ENCODE data around the gene COL27A1. TPM values are rescaled to one million over a fixed set of nuclear protein-coding genes. Genes with fewer than 3 reads are reported as not detected.

The COL27A1 gene
- total and polyA plus RNA-seq, 2 experiments from 2014 or later: 44.6 to 47.0 TPM

DNA sequence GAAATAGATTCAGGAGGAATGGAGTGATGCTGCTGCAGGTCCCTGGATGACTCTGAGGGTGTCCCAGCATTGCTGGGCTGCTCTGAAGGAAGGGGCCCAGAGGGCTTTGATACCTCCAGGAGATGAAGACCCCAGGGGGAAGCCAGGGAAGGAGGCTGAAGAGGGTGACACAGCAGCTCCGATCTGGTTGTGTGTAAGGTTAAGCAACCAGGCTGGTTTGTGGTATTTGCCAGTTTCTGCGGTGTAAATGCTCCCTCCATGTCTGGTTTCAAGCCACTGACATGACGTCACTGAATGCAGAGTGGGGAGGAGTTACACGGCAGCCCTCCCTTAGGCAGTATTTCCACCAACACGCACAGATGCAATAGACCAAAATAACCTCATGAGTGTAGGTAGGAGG, 127.6 kb downstream of the COL27A1 start:
- H3K4me2 ChIP-seq: no peak overlapping the region

GRCh38 chr9:114283551-114284111, 128.3 kb downstream of the COL27A1 start:
- Histone ChIP-seq H4K20me1 (ENCODE audit: insufficient read depth, poor library complexity, severe bottlenecking) (no peaks in the 10 kb centered on the region), H3K4me2 (no peak overlapping the region), H3K79me2 (no peaks in the 10 kb centered on the region), H3K27ac (no peak overlapping the region), H3K4me3 (no peak overlapping the region), H2AFZ (no peak overlapping the region), H3K4me1 (ENCODE audit: insufficient read depth) (peaks cover 25% of the 10 kb centered on the region), H3K9me3 (ENCODE audit: low read depth) (no peaks in the 10 kb centered on the region), H3K9me2 (replicated peaks; ENCODE audit: insufficient read depth) (no peaks in the 10 kb centered on the region), H3K36me3 (replicated peaks; ENCODE audit: insufficient read depth, low read depth) (no peaks in the 10 kb centered on the region), H3K27me3 (no peaks in the 10 kb centered on the region)
- TF ChIP-seq EZH2 (IDR thresholded peaks at IDR 0.05; ENCODE audit: borderline replicate concordance) (no peak), EZH2phosphoT487 (IDR thresholded peaks at IDR 0.05; ENCODE audit: low read depth, severe bottlenecking, unreplicated experiment) (no peak)
- TF ChIP-seq, protein P1, sequence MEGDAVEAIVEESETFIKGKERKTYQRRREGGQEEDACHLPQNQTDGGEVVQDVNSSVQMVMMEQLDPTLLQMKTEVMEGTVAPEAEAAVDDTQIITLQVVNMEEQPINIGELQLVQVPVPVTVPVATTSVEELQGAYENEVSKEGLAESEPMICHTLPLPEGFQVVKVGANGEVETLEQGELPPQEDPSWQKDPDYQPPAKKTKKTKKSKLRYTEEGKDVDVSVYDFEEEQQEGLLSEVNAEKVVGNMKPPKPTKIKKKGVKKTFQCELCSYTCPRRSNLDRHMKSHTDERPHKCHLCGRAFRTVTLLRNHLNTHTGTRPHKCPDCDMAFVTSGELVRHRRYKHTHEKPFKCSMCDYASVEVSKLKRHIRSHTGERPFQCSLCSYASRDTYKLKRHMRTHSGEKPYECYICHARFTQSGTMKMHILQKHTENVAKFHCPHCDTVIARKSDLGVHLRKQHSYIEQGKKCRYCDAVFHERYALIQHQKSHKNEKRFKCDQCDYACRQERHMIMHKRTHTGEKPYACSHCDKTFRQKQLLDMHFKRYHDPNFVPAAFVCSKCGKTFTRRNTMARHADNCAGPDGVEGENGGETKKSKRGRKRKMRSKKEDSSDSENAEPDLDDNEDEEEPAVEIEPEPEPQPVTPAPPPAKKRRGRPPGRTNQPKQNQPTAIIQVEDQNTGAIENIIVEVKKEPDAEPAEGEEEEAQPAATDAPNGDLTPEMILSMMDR (IDR thresholded peaks at IDR 0.05; ENCODE audit: poor library complexity): no peak
- 85% methylated on average over 13 of the region's 14 CpGs for WGBS (ENCODE audit: low lambda C conversion rate, missing lambda C conversion rate)
- DNase-seq (ENCODE audit: low spot score): no peak

More for the DNA sequence above, 127.6 kb downstream of the COL27A1 start:
- Histone ChIP-seq H3K27me3 (no peaks in the 10 kb centered on the region), H3K79me2 (no peaks in the 10 kb centered on the region), H3K4me1 (ENCODE audit: insufficient read depth) (peaks cover 25% of the 10 kb centered on the region), H3K9me3 (ENCODE audit: low read depth) (no peaks in the 10 kb centered on the region), H2AFZ (no peak overlapping the region), H3K36me3 (replicated peaks; ENCODE audit: insufficient read depth, low read depth) (no peaks in the 10 kb centered on the region), H3K27ac (peak overlapping the region; percentile 17), H4K20me1 (ENCODE audit: insufficient read depth, poor library complexity, severe bottlenecking) (no peaks in the 10 kb centered on the region), H3K9me2 (replicated peaks; ENCODE audit: insufficient read depth) (no peaks in the 10 kb centered on the region), H3K4me3 (no peak overlapping the region)
- 58% methylated on average over 5 of the region's 5 CpGs for WGBS (ENCODE audit: low lambda C conversion rate, missing lambda C conversion rate)
- TF ChIP-seq EZH2 (IDR thresholded peaks at IDR 0.05; ENCODE audit: borderline replicate concordance) (no peak), EZH2phosphoT487 (IDR thresholded peaks at IDR 0.05; ENCODE audit: low read depth, severe bottlenecking, unreplicated experiment) (no peak)
- TF ChIP-seq, protein P1 (IDR thresholded peaks at IDR 0.05; ENCODE audit: poor library complexity): no peak
- peak; percentile 55 for DNase-seq (ENCODE audit: low spot score)

DNA sequence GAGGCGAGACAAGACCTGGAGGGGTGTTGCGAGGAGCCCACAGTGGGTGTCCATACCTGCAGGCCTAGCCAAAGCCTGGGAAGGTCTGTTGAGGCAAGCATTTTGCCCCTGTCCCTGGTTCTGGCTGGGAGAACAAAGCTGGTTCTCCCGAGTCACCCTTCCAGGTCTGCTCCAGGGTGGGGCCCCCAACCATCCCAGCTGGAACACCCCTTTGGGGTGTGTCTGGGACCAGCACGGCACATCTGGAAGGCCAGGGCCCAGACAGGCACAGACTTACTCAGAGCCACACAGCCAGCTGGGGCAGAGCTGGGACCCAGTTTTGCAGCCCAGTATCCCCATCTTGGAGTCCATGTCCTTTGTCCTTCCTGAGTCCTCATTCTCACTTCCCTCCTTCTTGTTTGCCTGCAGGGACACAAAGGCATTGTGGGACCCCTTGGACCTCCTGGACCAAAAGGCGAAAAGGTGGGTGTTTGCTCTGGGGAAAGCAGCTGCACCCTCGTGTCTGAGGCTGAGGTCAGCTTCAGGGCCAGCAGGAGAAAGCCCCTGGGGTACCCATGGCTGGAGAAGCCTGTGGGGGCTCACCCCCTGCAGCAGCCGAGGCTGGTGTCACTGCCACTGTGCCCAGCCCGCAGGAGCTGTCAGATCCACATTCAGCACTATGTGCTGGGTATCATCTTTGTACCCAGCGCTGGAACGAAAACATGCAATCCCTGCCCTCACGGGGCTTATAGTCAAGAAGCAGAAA, 129.2 kb downstream of the COL27A1 start:
- H3K79me2 ChIP-seq: no peaks in the 10 kb centered on the region
- 94% methylated on average over 11 of the region's 11 CpGs for WGBS (ENCODE audit: low lambda C conversion rate, missing lambda C conversion rate)
- no peak overlapping the region for H3K4me2 ChIP-seq
- no peaks in the 10 kb centered on the region for H3K9me2 ChIP-seq (replicated peaks; ENCODE audit: insufficient read depth)
- no peak overlapping the region for H3K27ac ChIP-seq
- H3K4me1 ChIP-seq (ENCODE audit: insufficient read depth): peaks cover 25% of the 10 kb centered on the region
- no peaks in the 10 kb centered on the region for H3K36me3 ChIP-seq (replicated peaks; ENCODE audit: insufficient read depth, low read depth)
- no peak overlapping the region for H2AFZ ChIP-seq
- H3K9me3 ChIP-seq (ENCODE audit: low read depth): no peaks in the 10 kb centered on the region
- H3K4me3 ChIP-seq: no peak overlapping the region
- no peaks in the 10 kb centered on the region for H3K27me3 ChIP-seq
- no peak for DNase-seq (ENCODE audit: low spot score)
- TF ChIP-seq, protein P1 (IDR thresholded peaks at IDR 0.05; ENCODE audit: poor library complexity): no peak
- TF ChIP-seq EZH2phosphoT487 (IDR thresholded peaks at IDR 0.05; ENCODE audit: low read depth, severe bottlenecking, unreplicated experiment) (no peak), EZH2 (IDR thresholded peaks at IDR 0.05; ENCODE audit: borderline replicate concordance) (no peak)
- H4K20me1 ChIP-seq (ENCODE audit: insufficient read depth, poor library complexity, severe bottlenecking): no peaks in the 10 kb centered on the region
